HG02870 (cell line): ENCODE measurements around the gene CYGB.
"Not testable (repeated sequence)": the region's sequence is repeated elsewhere in the genome, so short reads cannot be mapped to it uniquely, and the experiment has no call there.

ENCODE experiments used
- ATAC-seq: cut with Tn5 transposase; IDR thresholded peaks from one replicate; pipeline ENCODE4 v1.9.1; 2021; ENCODE audit warnings: mild to moderate bottlenecking, moderate library complexity; ENCODE audit not compliant: unreplicated experiment

CYGB gene

DNA sequence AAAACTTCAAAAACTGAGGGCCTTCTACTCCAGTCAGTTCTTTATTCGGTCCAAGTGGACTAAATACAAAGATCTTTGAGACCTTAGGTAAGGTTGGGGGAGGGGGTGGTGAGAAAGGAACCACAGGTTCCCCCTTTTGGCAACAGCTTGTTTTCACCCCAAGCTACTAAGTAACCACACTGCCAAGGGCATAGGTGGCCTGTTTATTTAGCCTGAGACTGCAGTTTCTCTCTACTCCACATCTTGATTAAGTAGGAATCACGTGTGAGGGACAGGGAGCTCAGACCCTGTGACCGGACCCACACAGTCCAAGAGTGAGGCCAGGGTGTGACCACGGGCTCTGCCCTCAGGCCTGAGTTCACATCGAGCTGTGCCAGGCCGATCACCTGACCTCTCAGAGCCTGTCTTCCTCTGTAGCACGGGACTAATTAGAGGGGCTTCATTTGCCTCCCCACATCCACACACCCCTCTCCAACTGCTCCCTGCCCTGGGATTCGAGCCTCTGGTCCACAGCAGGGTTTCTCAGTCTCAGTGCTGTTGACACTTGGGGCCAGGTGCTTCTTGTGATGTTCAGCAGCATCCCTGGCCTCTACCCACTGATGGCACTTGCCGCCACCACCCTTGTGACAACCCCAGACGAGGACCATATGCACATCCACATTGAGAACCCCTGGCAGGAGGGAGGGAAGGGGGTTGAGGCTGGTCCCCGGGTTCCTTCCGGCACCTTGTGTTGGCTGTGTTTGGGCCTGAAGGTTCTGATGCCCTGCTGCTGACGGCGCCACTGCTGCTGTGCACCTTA lies 30.3 kb upstream of the CYGB start:
- no peak for ATAC-seq

GRCh38 chr17:76566988-76567431 lies 29.5 kb upstream of the CYGB start:
- ATAC-seq, result no peak

DNA sequence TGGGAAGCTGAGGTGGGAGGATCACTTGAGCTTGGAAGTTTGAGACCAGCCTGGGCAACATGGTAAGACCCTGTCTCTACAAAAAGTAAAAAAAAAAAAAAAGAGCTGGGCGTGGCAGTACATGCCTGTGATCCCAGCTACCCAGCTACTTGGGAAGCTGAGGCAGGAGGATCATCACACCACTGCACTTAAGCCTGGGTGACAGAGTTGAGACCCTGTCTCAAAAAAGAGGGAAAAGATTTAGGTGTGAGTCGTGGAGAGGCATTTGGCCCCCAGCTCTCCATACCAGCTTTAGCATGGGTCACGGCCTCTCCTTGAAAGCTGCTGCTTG lies 29.1 kb upstream of the CYGB start:
- no peak for ATAC-seq

DNA sequence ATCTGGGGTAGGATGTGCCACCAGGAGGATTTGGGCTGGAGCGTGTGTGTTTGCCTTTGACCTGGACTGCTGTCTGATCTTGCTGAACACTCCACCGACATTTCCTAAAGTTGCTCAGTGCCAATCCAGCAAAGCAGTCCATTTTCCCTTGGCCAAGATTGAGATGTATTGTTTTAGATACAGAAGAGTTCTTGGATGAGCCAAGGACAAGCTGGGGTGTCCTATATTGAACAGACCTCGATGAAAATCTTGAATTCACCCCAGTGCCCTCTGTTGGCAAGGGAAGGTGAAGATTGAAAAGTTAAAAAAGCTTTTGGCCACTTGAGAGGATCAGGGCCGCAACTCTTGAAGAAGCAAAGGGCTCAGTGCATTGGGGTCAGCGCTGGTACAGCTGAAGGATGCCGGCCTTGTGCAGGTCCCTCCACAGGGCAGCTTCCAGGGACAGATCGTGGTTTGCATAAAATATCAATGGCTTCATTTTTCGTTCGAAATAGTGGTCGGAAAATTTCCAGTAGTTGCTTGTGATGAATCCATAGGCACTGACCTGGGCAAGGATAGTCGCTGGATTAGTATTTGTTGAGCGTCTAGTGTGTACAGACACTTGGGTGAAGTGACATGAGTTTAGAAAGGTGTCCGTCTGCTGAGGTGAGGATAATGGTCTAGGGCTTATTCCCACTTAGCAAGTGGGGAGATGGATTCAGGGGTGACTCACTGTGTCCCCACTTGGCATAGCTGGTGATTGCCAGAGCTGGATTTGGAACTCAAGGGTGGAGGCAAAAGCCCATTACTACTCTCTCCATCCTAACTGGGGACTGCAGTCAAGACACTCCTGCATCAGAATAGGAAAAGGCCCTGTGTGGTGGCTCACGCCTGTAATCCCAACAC lies 28.5 kb upstream of the CYGB start:
- ATAC-seq, result no peak

- not testable (repeated sequence) for ATAC-seq
Observed at GRCh38 chr17:76564991-76565727, 27.6 kb upstream of the CYGB start.

DNA sequence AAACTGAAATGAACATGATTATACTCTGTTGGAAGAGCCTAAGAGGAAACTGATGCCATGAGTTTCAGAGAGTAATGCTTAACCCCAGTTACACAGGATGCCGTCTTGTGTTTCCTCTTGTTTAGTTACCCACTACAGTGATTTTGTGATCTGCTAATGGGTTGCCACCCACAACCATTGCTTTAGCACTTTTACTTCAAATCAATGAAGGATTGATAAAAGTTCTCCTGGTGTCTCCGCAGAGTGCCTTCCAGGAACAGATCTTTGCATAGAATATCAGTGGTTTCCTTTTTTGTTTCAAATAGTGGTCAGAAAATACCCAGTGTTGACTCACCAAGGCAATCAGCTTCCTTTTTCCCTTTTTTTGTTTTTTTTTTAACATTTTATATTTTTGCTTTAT lies 25.9 kb upstream of the CYGB start:
- ATAC-seq, result not testable (repeated sequence)

GRCh38 chr17:76562734-76563148 lies 25.2 kb upstream of the CYGB start:
- no peak for ATAC-seq

- no peak for ATAC-seq
Observed at GRCh38 chr17:76561799-76562268, 24.3 kb upstream of the CYGB start.

GRCh38 chr17:76561332-76561731 lies 23.8 kb upstream of the CYGB start:
- no peak for ATAC-seq

DNA sequence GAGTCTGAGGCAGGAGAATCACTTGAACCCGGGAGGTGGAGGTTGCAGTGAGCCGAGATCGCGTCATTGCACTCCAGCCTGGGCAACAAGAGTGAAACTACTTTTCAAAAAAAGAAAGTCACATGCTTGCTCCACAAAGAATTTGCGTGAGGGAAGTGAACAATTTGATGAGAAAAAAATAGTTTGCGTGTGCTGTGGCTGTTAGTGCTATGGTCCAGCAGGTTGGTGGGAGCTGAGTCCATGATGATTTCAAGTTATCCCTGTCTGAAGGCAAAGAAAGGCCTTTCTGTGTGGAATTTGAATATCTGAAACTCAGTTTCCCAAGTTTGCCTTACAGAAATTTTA lies 23.3 kb upstream of the CYGB start:
- no peak for ATAC-seq

GRCh38 chr17:76560036-76560876 lies 22.7 kb upstream of the CYGB start:
- no peak for ATAC-seq

DNA sequence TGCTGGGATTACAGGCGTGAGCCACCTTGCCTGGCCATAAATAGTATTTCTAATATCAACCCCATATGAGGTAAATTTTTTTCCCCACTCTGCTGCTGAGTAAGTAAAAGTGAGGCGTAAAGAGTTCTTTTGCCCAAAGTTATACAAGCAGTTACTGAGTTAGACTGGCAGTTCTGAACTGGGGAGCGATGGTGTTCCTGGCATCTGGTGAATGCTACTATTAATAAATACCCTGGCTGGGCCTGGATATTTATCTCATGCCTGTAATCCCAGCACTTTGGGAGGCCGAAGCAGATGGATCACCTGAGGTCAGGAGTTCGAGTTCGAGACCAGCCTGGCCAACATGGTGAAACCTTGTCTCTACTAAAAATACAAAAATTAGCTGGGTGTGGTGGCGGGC lies 22.0 kb upstream of the CYGB start:
- ATAC-seq, result not testable (repeated sequence)

DNA sequence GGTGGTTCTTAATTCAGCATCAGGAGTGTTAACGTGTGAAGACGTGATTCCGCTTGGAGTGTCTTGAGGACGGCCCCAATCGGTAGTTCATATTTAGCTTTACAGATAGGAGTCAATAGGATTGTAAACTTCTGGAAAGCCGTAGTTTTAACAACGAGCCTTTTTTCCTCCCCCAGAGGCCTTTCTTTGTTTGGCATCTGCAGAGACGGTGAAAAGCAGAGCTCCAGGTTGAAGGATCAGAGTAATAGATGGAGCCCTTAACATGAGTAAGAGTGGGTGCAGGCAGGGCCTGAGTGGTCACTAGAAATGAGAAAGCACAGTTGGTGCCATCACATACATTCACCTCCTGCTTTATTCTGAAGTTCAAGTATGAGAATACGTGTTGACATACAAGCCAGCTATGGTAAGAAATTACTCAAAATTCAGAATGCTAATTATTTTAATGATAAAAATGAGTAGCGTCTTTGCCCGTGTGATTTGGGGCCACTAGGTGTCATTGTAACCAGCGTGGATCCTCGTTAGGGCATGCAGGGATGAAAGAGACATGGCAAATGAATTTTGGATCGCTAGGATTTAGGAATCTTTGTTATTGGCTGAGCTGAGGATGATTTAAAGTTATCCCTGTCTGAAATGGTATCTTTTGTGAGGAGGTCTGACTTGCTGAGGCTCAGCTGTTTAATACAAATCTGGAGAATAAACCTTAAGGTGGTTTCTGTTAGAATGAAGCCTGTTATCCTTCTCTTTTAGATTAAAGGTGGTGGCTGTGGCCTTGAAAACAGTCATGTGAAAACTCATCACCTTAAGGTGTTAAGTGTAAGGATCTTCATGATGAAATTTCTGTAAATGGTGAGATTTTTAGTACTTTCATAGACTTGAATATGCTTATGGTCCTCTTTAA lies 20.9 kb upstream of the CYGB start:
- ATAC-seq, result no peak

DNA sequence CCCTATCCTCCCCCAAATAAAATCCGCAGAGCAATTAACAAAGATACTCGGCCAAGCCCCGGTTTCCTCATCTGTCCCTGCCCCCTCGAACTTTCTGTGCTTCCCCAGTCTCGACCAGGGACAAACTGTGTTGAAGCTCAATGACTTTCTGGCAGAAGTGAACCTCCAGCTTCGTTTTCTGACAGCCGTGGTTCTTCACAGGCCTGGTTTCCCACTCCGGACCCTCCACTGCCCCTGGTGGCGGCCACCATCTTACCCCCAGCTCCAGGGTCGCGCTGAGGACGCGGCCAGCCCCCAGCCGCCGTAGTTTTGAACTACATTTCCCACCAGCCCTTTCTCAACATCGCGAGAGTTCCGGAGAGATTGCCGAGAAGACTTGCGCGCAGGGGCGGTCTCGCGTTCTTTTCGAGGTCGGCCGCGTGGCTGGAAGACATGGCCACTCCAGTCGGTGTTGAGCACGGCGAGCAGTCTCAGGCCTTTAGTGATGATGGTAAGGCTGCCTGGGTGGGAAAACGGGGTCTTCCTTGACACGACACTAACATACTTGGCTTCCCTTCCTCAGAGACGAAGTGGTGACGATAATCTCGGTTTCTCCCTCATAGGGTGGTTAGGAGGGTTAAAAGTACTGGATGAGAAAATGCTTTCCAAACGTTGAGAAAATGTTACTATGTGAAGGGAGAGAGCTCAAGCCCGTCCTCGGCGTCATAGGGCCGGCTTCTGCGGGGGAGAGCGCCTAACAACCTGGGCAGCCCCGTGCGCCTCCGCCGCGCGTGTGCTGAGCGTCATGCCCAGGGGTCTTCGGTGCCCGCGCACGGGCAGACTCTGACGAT lies 20.1 kb upstream of the CYGB start:
- peak; percentile 78 for ATAC-seq

- peak; percentile 29 for ATAC-seq
Observed at GRCh38 chr17:76556765-76557367, 19.4 kb upstream of the CYGB start.

DNA sequence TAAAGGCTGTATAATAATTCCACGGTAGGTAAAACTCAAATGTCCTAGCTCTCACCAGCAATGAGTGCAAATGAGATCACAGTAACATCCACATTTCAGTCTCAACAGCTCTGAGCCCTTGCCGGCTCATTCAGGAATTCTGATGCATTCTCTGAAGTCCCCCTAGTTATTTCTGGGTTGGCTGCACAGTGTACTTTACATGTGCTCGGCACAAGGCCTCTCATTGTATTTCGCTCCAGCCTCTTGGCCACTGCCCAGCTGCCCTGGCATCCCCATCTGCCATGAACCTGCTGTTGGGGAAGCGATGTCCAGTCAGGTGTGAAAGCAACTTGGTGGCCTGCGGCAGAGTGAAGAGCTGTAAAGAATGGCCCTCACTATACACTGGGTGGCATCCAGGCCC lies 16.6 kb upstream of the CYGB start:
- no peak for ATAC-seq

DNA sequence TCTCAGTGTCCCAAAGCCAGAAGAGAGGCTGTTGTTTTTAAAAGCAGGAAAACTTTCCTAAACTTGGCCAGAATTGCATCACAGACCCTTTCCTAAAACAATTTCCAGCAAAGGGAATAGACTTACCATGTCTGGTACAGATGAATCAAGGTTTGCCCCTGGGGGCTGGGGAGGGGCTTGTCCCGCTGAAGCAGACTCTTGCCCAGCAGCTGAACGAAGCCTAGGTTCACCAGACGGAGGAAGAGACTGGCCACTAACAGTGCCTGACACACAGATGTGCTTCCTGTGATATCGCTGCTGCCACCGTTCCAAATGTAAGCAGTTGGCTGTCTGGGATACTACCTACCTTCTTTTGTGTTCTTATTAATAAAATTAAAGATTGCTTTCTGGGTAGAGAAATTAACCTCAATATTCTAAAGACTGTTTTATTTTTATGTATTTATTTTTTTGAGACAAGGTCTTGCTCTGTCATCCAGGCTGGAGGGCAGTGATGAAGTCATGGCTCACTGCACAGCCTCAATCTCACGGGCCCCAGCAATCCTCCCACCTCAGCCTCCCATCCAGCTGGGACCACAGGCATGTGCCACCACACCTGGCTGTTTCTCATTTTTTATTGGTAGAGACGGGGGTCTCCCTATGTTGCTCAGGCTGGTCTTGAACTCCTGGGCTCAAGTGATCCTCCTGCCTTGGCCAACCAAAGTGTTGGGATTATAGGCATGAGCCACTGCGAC lies 15.8 kb upstream of the CYGB start:
- no peak for ATAC-seq

DNA sequence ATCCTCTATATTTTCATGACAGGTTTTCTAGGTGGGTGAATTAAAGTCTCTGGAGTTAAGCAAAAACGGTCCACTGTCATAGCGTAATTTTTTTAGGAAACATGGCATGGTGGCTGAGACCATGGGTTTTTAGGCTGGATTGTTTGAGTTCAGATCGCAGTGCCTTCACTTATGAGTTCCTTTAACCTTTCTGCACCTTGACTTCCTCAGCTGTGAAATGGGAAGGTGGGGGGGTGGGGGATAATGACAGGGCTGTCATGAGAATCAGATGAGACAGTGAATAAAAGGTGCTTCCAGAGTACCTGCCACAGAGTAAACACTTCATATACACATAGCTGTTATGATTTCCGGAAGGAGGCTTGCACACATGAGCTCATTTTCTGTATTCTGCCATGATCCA lies 14.2 kb upstream of the CYGB start:
- no peak for ATAC-seq
